ENCODE data around the gene RBM10.

DNA sequence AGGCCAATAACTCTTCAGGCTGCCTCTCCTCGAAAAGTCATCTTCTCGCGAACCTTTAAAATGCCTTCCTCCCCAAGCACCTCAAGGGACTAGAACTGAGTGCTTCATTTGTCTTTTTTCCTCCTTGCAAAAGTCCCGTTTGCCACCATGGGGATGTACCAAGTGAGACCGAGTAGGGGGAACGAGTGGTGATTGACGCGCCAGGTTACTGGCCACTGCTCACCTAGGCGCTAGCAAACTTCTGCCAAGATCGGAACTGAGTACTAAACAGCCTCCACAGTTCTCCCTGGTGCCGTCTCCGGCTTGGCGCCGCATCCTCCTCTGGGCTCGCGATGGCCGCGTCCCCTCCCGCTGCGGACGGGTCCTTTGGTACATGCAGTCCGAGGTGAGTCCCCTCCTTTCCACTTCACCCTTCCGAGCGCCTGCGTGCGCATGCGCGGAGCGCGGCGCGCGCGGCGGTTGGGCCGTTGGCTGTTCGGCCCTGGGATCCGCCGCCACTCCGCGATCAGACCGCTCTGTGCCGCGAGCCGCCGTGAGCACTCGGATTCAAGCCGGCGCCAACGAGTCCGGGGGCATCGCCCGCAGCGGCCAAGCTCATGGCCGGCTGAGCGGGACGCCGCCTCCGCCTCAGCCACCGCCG, 73.4 kb downstream of the RBM10 start, which contains the start of gene CDK16:
- TF ChIP-seq, protein P1, sequence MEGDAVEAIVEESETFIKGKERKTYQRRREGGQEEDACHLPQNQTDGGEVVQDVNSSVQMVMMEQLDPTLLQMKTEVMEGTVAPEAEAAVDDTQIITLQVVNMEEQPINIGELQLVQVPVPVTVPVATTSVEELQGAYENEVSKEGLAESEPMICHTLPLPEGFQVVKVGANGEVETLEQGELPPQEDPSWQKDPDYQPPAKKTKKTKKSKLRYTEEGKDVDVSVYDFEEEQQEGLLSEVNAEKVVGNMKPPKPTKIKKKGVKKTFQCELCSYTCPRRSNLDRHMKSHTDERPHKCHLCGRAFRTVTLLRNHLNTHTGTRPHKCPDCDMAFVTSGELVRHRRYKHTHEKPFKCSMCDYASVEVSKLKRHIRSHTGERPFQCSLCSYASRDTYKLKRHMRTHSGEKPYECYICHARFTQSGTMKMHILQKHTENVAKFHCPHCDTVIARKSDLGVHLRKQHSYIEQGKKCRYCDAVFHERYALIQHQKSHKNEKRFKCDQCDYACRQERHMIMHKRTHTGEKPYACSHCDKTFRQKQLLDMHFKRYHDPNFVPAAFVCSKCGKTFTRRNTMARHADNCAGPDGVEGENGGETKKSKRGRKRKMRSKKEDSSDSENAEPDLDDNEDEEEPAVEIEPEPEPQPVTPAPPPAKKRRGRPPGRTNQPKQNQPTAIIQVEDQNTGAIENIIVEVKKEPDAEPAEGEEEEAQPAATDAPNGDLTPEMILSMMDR (IDR thresholded peaks at IDR 0.05): peak in 2 of 5 experiments; percentile 36 to 38
- TF ChIP-seq POLR2A (IDR thresholded peaks at IDR 0.05): peak; percentile 78 to 91
